GM21717 (cell line): Measurements from ENCODE around the gene SPECC1.

Source experiments
- ATAC-seq: cut with Tn5 transposase; IDR thresholded peaks from one replicate; pipeline ENCODE4 v1.9.1; 2021; ENCODE audit warnings: mild to moderate bottlenecking, moderate library complexity; ENCODE audit not compliant: unreplicated experiment

SPECC1 gene

DNA sequence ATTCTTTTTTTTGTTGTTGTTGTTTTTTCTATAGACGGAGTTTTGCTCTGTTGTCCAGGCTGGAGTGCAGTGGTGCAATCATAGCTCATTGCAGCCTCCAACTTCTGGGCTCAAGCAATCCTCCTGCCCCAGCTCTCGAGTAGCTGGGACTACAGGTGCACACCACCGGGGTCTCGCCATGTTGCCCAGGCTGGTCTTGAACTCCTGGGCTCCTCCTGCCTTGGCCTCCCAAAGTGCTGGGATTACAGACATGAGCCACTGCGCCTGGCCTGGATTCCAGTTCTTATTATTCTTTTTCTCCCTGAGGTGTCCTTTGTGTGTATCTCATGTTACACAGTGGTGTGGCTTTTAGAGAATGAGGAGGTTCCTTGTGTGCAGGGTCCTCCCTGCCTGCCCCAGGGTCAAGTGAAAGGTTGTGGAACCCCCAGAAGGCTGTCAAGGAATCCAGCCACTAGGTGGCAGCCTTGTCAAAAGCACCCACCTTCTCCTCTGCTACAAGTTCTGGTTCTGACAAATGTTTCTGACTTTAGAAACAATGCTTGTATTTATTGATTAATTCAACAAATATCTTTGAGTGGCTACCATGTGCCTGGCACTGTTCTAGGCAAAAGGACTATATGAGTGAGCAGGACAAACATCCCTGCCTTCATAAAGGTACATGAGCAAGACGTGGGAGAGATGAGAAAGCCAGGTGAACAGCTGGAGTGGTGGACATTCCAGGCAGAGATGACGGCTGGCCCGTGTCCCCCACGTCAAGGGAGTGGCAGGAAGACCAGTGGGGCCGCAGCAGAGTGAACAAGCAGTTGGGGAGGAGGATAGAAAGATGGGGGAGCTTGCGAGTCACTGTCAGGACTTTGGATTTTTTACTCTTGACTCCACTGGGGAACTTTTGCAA lies 112.4 kb downstream of the SPECC1 start:
- no peak for ATAC-seq

- ATAC-seq, result no peak
These were observed 113.2 kb downstream of the SPECC1 start for GRCh38 chr17:20122254-20122879.

GRCh38 chr17:20123209-20123608 lies 114.0 kb downstream of the SPECC1 start:
- no peak for ATAC-seq

DNA sequence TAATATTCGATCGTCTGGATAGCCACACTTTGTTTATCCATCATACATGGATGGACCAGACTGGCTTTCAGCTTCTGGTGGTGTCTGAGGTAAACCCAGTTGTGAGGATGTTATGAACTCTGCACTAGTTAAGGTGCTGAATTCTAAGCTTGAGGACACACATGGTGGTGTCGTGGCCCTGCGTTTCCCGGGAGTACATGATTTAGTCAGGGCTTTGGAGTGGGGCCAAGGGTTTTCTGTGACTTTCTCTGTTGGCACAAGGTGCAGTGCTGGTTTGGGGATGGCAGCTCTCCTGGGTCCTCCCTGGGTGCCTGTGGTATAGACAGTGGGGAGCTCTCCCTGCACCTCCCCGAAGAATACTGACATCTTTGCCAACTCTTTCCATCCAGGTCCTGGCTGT lies 116.6 kb downstream of the SPECC1 start:
- ATAC-seq, result no peak

GRCh38 chr17:20127360-20128035 lies 118.3 kb downstream of the SPECC1 start:
- no peak for ATAC-seq

DNA sequence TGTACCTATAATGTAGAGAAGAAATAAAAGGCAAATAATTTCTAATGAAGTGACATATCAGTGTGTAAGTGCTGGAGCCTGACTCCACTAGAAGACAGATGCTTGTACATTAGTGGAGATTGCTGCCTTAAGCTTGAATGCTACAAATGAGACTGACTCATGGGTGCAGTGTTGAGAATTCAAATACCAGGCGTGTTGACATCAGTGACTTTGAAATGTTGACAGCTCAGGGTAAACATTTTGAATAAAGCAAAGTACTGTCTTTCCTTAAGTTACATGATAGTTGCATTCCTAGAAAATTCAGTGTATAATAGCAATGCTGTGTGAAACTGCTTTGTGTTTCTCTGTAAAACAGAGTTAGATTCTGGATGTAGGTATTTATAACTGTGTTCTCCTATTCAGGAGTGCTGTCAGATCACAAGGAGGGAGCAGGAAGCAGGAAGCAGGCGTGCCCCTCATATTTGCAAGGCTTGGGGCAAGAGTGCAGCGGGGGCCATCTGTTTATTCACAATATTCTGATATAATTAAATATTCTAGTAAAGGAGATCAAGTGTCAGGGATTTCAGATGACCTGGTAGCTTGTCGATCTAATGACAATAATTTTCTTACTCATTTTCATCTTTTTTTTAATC lies 119.0 kb downstream of the SPECC1 start:
- no peak for ATAC-seq

GRCh38 chr17:20133517-20133916 lies 124.4 kb downstream of the SPECC1 start:
- ATAC-seq, result no peak

DNA sequence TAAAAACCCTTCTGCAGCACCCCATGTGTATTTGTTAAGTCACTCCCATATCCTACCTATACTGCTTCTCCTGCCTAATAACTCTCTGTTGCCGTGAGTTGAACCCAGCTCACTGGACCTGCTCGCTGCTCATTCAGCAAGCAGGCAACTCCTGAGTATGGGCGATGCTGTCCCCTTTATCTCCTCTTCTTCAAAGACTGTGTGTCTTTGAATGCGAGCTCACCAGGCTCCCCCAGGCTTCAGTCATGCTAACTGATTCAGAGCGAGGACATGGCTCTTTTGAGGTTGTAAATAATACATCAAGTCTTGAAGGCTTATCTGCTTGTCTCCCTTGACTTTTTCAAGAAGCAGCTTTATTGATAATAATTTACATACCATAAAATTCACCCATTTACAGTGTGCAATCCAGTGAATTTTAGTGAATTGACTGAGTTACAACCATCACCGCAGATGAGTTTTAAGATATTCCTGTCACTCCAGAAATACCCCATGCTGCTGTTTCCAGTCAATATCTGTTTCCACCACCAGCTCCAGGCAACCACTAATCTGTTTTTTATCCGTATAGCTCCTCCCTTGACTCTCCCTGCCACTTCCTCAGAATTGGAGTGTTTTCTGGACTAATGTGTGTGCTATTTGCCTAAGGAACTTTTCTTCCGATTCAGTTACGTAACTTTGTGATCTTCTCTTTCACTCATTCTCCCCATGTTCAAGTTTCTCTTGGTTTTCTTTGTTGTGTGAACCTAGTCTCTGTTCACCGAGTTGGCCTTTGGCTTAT lies 132.2 kb downstream of the SPECC1 start:
- ATAC-seq, result no peak

DNA sequence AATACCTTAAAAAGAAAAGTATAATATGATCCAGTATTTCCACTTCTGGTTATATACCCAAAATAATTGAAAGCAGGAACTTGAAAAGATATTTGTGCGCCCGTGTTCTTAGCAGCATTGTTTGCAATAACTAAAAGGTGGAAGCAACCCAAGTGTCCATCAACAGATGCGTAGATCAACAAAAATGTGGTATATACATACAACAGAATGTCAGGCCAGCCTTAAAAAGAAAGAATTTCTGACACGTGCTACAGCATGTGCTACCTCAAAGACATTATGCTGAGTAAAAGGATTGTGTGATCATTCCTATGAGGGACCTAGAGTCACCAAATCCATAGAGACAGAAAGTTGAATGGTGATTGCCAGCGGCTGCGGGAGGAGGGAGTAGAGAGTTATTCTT lies 133.1 kb downstream of the SPECC1 start:
- ATAC-seq, result no peak

DNA sequence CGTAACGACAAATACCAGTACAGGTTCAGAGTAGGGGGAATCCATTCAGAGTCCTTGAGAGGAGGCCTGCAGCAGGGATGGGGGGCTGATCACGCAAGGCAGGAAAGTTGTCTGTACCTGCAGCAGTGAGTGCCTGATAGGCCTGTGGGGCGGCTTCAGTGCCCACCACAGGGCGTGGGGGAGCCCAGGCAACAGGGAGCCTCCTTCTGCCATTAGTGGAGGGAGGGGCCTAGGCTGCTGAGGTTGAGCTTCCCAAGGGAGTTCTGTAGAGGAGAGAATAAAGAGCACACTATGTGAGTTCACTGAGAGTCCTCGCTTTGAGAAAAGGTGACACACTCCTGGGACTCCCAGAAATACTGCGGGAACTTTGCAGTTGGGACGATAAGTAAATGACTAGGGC lies 134.6 kb downstream of the SPECC1 start:
- ATAC-seq, result no peak

DNA sequence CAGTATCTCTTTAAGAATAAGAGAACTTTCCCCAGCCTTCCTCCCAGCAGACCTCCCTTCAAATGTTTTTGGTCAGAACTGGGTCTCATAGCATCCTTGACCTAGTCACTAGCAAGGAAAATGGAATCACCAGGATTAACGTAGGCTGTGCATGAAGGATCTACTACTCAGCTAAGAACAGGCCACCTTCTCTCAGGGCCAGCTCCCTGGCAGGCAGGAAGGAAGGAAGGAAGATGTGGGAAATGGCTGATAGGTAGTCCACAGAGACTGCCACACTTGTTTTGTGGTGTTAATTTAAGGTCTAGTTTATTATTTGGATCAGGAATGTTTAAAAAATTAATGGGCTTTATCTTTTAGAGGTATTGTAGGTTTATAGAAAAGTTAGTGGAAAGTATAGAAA lies 136.4 kb downstream of the SPECC1 start:
- ATAC-seq, result no peak

- ATAC-seq, result no peak
These were observed 140.1 kb downstream of the SPECC1 start for GRCh38 chr17:20149251-20149650.

DNA sequence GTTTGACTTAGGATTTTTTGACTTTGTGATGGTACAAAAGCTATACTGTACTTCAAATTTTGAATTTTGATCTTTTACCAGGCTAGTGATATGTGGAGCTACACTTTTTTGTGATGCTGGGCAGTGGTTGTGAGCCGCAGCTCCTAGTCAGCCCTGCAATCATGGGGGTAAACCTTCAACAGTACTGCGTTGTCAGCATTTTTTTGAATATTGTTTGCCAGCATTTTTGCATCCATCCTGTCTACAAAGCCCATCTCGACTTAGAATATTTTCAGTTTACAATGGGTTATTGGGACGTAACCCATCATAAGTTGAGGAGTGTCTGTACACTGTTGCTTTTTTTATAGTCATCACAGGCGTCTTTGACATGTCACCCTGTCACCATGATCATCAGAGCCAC lies 142.0 kb downstream of the SPECC1 start:
- no peak for ATAC-seq

DNA sequence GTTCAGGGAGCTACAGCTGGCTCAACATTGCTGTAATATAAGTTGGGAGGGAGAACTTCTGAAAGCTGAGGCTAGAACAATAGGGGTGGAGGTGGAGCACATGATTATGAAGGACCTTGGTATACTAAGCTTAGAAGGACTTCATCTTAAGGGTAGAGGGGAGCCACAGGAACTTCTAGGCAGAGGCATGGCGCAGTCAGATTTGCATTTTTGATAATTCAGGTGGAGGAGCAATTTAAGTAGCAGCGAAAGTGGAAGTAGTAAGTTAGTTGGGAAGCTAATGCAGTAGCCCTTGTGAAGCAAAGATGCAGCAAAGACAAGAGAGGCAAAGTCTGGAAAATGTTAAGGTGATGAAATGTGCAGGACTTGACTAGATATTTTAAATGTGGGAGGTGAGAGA lies 144.1 kb downstream of the SPECC1 start:
- ATAC-seq, result no peak

DNA sequence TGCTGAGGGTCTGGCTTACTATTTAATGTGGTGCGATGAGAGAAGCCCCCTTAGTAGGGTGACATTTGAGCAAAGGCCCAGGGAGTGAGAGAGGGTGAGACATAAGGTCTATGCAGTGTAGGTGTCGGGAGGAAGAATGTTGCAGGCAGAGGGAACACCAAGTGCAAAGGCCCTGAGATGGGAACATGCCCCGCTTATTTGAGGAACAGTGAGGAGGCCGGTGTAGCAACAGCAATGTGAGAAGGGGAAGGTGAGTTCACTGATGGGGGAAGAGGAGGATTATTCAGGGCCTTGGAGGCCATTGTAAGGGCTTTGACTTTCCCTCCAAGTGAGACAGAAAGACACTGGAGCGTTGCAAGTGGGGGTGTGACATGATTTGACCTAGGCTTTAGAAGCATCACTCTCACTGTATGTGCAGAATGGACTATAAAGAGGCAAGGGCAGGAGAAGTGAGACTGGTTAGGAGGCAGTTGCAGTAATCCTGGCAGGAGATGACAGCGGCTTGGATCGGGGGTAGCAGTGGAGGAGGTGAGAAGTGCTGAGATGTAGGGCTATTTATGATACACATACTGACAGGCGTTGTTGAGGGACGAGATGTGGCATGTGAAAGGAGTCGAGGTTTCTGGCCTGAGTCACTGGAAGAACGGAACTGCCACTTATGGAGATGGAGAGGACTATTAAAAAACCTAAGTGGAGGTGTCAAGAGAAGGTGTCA lies 145.3 kb downstream of the SPECC1 start:
- ATAC-seq, result no peak

GRCh38 chr17:20155258-20156195 lies 146.4 kb downstream of the SPECC1 start:
- ATAC-seq, result peak; percentile 89

GRCh38 chr17:20156196-20157000 lies 147.2 kb downstream of the SPECC1 start:
- ATAC-seq, result peak; percentile 24

DNA sequence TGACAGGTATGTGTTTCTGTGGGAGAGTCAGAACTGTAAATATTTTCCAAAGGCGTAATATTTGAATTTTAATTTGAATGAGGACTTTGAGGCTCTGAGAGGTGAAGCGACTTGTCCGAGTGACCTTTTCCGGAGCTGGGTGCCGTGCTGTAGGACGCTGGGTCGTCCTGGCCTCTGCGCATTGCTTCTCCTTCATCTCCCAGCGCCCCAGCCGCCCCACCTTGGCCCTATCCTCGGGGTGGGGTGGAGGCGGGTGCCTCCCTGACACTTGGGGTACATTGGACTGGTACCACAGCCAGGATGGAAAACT lies 147.8 kb downstream of the SPECC1 start:
- ATAC-seq, result no peak
